ENCODE measurements around the gene RAMAC. TPM values are rescaled to one million over a fixed set of nuclear protein-coding genes. Genes with fewer than 3 reads are reported as not detected.

The RAMAC gene
- total and polyA plus RNA-seq, 2 of the 8 experiments (the other 6 are each of a cell fraction or from before 2014, with no cell fraction given), result 20.7 to 32.9 TPM

GRCh38 chr15:82985688-82986441 lies at the start of gene RAMAC (continued):
- TF ChIP-seq SIX5 (IDR thresholded peaks at IDR 0.05; ENCODE audit: low read depth, low read length) (no peak), ASH2L (IDR thresholded peaks at IDR 0.05; ENCODE audit: low read length) (peak; percentile 85), TEAD4 (IDR thresholded peaks at IDR 0.05; ENCODE audit: low read depth, low read length) (no peak), KDM1A (IDR thresholded peaks at IDR 0.05; ENCODE audit: borderline replicate concordance, low read length) (no peak), RAD21 (IDR thresholded peaks at IDR 0.05 in 1 of 2, conservative IDR thresholded peaks at IDR 0.05 in 1 of 2; ENCODE audit: low read depth in 2 of 2, low read length in 2 of 2) (no peak)
- TF ChIP-seq, protein P1, sequence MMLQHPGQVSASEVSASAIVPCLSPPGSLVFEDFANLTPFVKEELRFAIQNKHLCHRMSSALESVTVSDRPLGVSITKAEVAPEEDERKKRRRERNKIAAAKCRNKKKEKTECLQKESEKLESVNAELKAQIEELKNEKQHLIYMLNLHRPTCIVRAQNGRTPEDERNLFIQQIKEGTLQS (IDR thresholded peaks at IDR 0.05; ENCODE audit: insufficient read depth, low read depth, low read length), result no peak
- TF ChIP-seq, protein P2, sequence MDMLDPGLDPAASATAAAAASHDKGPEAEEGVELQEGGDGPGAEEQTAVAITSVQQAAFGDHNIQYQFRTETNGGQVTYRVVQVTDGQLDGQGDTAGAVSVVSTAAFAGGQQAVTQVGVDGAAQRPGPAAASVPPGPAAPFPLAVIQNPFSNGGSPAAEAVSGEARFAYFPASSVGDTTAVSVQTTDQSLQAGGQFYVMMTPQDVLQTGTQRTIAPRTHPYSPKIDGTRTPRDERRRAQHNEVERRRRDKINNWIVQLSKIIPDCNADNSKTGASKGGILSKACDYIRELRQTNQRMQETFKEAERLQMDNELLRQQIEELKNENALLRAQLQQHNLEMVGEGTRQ (IDR thresholded peaks at IDR 0.05; ENCODE audit: low read length), result peak; percentile 30; the same call in 1 of the 2 replicates
- TF ChIP-seq, protein P3, sequence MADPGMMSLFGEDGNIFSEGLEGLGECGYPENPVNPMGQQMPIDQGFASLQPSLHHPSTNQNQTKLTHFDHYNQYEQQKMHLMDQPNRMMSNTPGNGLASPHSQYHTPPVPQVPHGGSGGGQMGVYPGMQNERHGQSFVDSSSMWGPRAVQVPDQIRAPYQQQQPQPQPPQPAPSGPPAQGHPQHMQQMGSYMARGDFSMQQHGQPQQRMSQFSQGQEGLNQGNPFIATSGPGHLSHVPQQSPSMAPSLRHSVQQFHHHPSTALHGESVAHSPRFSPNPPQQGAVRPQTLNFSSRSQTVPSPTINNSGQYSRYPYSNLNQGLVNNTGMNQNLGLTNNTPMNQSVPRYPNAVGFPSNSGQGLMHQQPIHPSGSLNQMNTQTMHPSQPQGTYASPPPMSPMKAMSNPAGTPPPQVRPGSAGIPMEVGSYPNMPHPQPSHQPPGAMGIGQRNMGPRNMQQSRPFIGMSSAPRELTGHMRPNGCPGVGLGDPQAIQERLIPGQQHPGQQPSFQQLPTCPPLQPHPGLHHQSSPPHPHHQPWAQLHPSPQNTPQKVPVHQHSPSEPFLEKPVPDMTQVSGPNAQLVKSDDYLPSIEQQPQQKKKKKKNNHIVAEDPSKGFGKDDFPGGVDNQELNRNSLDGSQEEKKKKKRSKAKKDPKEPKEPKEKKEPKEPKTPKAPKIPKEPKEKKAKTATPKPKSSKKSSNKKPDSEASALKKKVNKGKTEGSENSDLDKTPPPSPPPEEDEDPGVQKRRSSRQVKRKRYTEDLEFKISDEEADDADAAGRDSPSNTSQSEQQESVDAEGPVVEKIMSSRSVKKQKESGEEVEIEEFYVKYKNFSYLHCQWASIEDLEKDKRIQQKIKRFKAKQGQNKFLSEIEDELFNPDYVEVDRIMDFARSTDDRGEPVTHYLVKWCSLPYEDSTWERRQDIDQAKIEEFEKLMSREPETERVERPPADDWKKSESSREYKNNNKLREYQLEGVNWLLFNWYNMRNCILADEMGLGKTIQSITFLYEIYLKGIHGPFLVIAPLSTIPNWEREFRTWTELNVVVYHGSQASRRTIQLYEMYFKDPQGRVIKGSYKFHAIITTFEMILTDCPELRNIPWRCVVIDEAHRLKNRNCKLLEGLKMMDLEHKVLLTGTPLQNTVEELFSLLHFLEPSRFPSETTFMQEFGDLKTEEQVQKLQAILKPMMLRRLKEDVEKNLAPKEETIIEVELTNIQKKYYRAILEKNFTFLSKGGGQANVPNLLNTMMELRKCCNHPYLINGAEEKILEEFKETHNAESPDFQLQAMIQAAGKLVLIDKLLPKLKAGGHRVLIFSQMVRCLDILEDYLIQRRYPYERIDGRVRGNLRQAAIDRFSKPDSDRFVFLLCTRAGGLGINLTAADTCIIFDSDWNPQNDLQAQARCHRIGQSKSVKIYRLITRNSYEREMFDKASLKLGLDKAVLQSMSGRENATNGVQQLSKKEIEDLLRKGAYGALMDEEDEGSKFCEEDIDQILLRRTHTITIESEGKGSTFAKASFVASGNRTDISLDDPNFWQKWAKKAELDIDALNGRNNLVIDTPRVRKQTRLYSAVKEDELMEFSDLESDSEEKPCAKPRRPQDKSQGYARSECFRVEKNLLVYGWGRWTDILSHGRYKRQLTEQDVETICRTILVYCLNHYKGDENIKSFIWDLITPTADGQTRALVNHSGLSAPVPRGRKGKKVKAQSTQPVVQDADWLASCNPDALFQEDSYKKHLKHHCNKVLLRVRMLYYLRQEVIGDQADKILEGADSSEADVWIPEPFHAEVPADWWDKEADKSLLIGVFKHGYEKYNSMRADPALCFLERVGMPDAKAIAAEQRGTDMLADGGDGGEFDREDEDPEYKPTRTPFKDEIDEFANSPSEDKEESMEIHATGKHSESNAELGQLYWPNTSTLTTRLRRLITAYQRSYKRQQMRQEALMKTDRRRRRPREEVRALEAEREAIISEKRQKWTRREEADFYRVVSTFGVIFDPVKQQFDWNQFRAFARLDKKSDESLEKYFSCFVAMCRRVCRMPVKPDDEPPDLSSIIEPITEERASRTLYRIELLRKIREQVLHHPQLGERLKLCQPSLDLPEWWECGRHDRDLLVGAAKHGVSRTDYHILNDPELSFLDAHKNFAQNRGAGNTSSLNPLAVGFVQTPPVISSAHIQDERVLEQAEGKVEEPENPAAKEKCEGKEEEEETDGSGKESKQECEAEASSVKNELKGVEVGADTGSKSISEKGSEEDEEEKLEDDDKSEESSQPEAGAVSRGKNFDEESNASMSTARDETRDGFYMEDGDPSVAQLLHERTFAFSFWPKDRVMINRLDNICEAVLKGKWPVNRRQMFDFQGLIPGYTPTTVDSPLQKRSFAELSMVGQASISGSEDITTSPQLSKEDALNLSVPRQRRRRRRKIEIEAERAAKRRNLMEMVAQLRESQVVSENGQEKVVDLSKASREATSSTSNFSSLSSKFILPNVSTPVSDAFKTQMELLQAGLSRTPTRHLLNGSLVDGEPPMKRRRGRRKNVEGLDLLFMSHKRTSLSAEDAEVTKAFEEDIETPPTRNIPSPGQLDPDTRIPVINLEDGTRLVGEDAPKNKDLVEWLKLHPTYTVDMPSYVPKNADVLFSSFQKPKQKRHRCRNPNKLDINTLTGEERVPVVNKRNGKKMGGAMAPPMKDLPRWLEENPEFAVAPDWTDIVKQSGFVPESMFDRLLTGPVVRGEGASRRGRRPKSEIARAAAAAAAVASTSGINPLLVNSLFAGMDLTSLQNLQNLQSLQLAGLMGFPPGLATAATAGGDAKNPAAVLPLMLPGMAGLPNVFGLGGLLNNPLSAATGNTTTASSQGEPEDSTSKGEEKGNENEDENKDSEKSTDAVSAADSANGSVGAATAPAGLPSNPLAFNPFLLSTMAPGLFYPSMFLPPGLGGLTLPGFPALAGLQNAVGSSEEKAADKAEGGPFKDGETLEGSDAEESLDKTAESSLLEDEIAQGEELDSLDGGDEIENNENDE (IDR thresholded peaks at IDR 0.05; ENCODE audit: insufficient replicate concordance, low read length), result no peak
